ENCODE results near the gene CCDC106.

DNA sequence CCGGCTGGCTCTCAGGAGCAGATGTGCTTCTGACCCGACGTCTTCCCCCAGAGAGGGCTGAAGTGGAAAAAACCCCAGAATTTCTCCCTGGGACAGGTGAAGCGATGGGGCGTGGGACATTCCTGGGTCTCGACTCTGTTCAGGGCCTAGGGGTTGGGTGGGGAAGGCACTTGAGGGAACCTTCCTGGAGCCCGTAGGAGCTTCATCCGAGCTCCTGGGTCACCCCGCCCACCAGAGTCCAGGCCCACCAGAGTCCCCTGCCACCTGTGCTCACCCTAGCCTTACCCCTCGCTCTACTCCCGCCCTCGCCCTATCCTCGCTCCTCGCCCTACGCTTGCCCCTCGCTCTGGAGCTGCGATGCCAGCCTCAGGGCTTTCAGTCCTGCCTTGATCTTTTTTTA is 50.2 kb downstream of the CCDC106 start:
- no peak for TF ChIP-seq CTCF (conservative IDR thresholded peaks at IDR 0.05)
- TF ChIP-seq ZFX (IDR thresholded peaks at IDR 0.05), result no peak

All from C4-2B (cell line).